IMR-90 (cell line): ENCODE data around the gene ATXN10. TPM values are rescaled to one million over a fixed set of nuclear protein-coding genes. Genes with fewer than 3 reads are reported as not detected.

Experiments used
- ATAC-seq: fragments of 200-7000 bp; cut with Tn5 transposase; 2 replicates; pipeline ENCODE4 v1.9.1; 2020; ENCODE audit warnings: low read depth, mild to moderate bottlenecking, moderate library complexity
- BruUV-seq: library from RNA; stranded (reverse); fragments of 400-500 nt; replicated peaks from 2 replicates; lab custom pipeline; 2021; lab: Mats Ljungman, UMichigan
- CTCF ChIA-PET: fragments of 300-600 bp; formaldehyde crosslinking; extraction: SDS; loops from one replicate; lab custom pipeline; 2021; ENCODE audit warnings: antibody characterized with exemption; lab: Yijun Ruan, JAX
- POLR2A ChIA-PET: fragments of 300-600 bp; sonication (Branson Sonifier 250); formaldehyde crosslinking; loops from one replicate; lab custom pipeline; 2022; ENCODE audit warnings: antibody characterized with exemption; ENCODE audit not compliant: unreplicated experiment; lab: Charles Lee
- DNase-seq: peaks from one replicate; pipeline ENCODE4 v3.0.0; 2013
- H2AFZ ChIP-seq: replicated peaks from 2 replicates; pipeline ENCODE3; 2013; ENCODE audit warnings: low read length, mild to moderate bottlenecking; ENCODE audit not compliant: poor library complexity
- H2AK5ac ChIP-seq: 2 replicates; pipeline ENCODE4 v1.6.1; 2013; ENCODE audit warnings: low read depth, low read length, inconsistent platforms
- H2AK9ac ChIP-seq: replicated peaks from 2 replicates; pipeline ENCODE3; 2013; ENCODE audit warnings: mild to moderate bottlenecking, low read depth, low read length, moderate library complexity; ENCODE audit not compliant: poor library complexity
- H2BK120ac ChIP-seq: 2 replicates; pipeline ENCODE4 v1.6.1; 2013; ENCODE audit warnings: low read depth, low read length, inconsistent platforms
- H2BK15ac ChIP-seq: 3 replicates; pipeline ENCODE4 v1.6.1; 2013; ENCODE audit warnings: low read depth, low read length, inconsistent platforms
- H2BK20ac ChIP-seq: 2 replicates; pipeline ENCODE4 v1.6.1; 2013; ENCODE audit warnings: low read depth, mild to moderate bottlenecking, inconsistent platforms, low read length, moderate library complexity
- H2BK5ac ChIP-seq: 2 replicates; pipeline ENCODE4 v1.6.1; 2013; ENCODE audit warnings: mild to moderate bottlenecking, low read depth, low read length, inconsistent platforms; ENCODE audit not compliant: poor library complexity, severe bottlenecking
- H3K14ac ChIP-seq: replicated peaks from 2 replicates; pipeline ENCODE4 v1.6.1; 2013; ENCODE audit warnings: low read depth, low read length, inconsistent platforms
- H3K18ac ChIP-seq: 2 replicates; pipeline ENCODE4 v1.6.1; 2013; ENCODE audit warnings: low read depth, low read length, control low read depth
- H3K23ac ChIP-seq: 2 replicates; pipeline ENCODE4 v1.6.1; 2013; ENCODE audit warnings: low read depth, low read length, inconsistent platforms
- H3K27ac ChIP-seq: 2 replicates; pipeline ENCODE4 v1.5.1; 2013; ENCODE audit warnings: mild to moderate bottlenecking, control low read depth, low read length; ENCODE audit not compliant: insufficient read depth
- H3K27me3 ChIP-seq: 2 replicates; pipeline ENCODE4 v1.6.1; 2013; ENCODE audit warnings: low read length; ENCODE audit not compliant: control insufficient read depth, insufficient read depth
- H3K36me3 ChIP-seq: 2 replicates; pipeline ENCODE4 v1.6.1; 2013; ENCODE audit warnings: low read length, mixed read lengths; ENCODE audit not compliant: control insufficient read depth, insufficient read depth
- H3K4ac ChIP-seq: 2 replicates; pipeline ENCODE4 v1.6.1; 2013; ENCODE audit warnings: low read depth, low read length, inconsistent platforms
- H3K4me1 ChIP-seq: 2 replicates; pipeline ENCODE4 v1.6.1; 2013; ENCODE audit warnings: low read length, mixed read lengths; ENCODE audit not compliant: control insufficient read depth, insufficient read depth
- H3K4me2 ChIP-seq: 2 replicates; pipeline ENCODE4 v1.6.1; 2013; ENCODE audit warnings: low read depth, mild to moderate bottlenecking, control low read depth, low read length, moderate library complexity
- H3K4me3 ChIP-seq: 2 replicates; pipeline ENCODE4 v1.5.1; 2013; ENCODE audit warnings: low read depth, mild to moderate bottlenecking, control low read depth, low read length, moderate library complexity; ENCODE audit not compliant: insufficient read depth
- H3K56ac ChIP-seq: 2 replicates; pipeline ENCODE4 v1.6.1; 2013; ENCODE audit warnings: low read length, inconsistent platforms; ENCODE audit not compliant: insufficient read depth; ENCODE audit errors: extremely low read depth
- H3K79me1 ChIP-seq, 2 experiments: 2 replicates each; pipeline ENCODE4 v1.6.1; 2013; ENCODE audit warnings: low read length in 2 of 2, inconsistent platforms in 1 of 2, low read depth in 1 of 2
- H3K9ac ChIP-seq: 2 replicates; pipeline ENCODE4 v1.6.1; 2013; ENCODE audit warnings: low read depth, low read length, control low read depth
- H3K9me1 ChIP-seq: 2 replicates; pipeline ENCODE4 v1.6.1; 2013; ENCODE audit warnings: low read length, inconsistent platforms; ENCODE audit not compliant: insufficient read depth
- H3K9me3 ChIP-seq: 2 replicates; pipeline ENCODE4 v1.6.1; 2013; ENCODE audit warnings: low read length; ENCODE audit not compliant: control insufficient read depth, insufficient read depth
- H4K20me1 ChIP-seq: 2 replicates; pipeline ENCODE4 v1.6.1; 2013; ENCODE audit warnings: low read length, inconsistent platforms; ENCODE audit not compliant: insufficient read depth
- H4K5ac ChIP-seq: 2 replicates; pipeline ENCODE4 v1.6.1; 2013; ENCODE audit warnings: mild to moderate bottlenecking, low read depth, low read length, control low read depth
- H4K8ac ChIP-seq, 2 experiments: 2 replicates each; pipeline ENCODE4 v1.6.1; 2013; ENCODE audit warnings: low read depth in 2 of 2, low read length in 2 of 2, control low read depth in 1 of 2, inconsistent platforms in 1 of 2
- H4K91ac ChIP-seq: 2 replicates; pipeline ENCODE4 v1.6.1; 2013; ENCODE audit warnings: low read depth, low read length, inconsistent platforms; ENCODE audit not compliant: insufficient read depth
- MAZ ChIP-seq: IDR thresholded peaks from 2 replicates; pipeline ENCODE4 v1.6.1; 2012; ENCODE audit warnings: low read depth, mild to moderate bottlenecking, low read length, improper control_type of control experiment, moderate library complexity, borderline replicate concordance
- MXI1 ChIP-seq: IDR thresholded peaks from 2 replicates; pipeline ENCODE4 v1.6.1; 2012; ENCODE audit warnings: low read depth, mild to moderate bottlenecking, low read length, moderate library complexity, borderline replicate concordance
- WGBS, 2 experiments: methylation state at CpG; one replicate each; pipeline versions ENCODE4 v1.1.5 to v1.1.7; 2013; ENCODE audit warnings: missing lambda C conversion rate in 2 of 2; ENCODE audit not compliant: insufficient read length in 1 of 2; ENCODE audit errors: extremely low coverage in 2 of 2; 5-methylcytosine and 5-hydroxymethylcytosine counted together
- dilution Hi-C: fragments of 300-500 bp; cut with HindIII; formaldehyde crosslinking; loops from one replicate; pipeline ENCODE4 v1.14.3; 2018; ENCODE audit warnings: low sequenced_read_pairs; ENCODE audit not compliant: unreplicated experiment
- in situ Hi-C: fragments of 300-500 bp; cut with MboI; formaldehyde crosslinking; loops from 3 replicates; pipeline ENCODE4 v1.14.3; 2019; ENCODE audit warnings: low sequenced_read_pairs, inconsistent platforms, mixed read lengths
- intact Hi-C: fragments of 100-400 bp; cut with micrococcal nuclease; formaldehyde crosslinking; loops from 2 replicates; pipeline ENCODE4 v1.10.0; 2022
- polyA plus RNA-seq, 3 experiments: library from polyadenylated mRNA; depleted of rRNA; stranded (reverse); fragments of >200 nt; gene quantifications; 2 replicates each; pipeline ENCODE4 v1.2.3, GENCODE V29; 2012; ENCODE audit warnings: low replicate concordance in 1 of 3
- total RNA-seq: library from RNA; depleted of rRNA; stranded (reverse); fragments of >200 nt; gene quantifications from 2 replicates; pipeline ENCODE4 v1.2.3, GENCODE V29; 2012
- TF ChIP-seq, protein P1 (sequence below): fragments of 150-350 bp; IDR thresholded peaks from 2 replicates; pipeline ENCODE4 v1.6.1; 2017; ENCODE audit warnings: mild to moderate bottlenecking, antibody characterized with exemption, low read length, low read depth

The ATXN10 gene
- total and polyA plus RNA-seq, 2 of the 4 experiments (the other 2 are of a cell fraction): 116 to 231 TPM

DNA sequence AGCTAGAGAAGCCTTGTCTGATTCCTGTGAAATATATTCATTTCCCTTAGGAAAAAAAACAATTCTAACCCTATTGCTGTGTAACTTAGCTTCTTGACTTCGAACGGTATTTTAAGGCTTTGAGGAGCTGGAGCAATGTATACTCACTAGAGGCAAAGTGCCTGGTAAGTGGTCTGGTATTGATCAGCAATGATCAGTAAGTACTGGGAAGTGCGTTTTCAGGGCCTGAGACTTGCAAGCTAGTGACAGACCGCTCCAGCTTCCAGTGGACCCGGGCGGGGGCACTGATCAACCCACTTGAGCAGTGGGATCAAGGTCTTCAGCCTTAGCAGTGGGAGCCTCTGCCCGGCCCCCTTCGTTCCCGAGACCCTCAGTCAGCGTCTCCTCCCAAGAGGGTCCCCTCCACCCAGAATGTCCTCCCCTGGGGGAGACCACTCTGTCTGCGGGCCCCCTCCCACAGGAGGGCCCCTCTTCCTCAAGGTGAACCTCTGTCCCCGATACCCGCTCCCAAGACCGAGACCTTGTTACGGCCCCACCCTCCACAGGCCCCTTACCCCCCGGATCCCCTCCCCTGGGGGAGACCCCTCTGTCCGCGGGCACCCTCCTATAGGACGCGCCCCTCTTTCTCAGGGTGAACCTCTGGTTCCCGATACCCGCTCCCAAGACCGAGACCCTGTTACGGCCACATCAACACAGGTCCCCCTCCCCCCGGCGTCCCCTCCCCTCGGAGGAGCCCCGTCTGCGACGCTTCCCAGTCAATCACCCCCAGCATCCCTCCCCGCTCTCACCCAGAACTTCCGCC lies 452 bp upstream of the ATXN10 start (continued):
- no peak; the same call in 1 of the 2 replicates for TF ChIP-seq MAZ

DNA sequence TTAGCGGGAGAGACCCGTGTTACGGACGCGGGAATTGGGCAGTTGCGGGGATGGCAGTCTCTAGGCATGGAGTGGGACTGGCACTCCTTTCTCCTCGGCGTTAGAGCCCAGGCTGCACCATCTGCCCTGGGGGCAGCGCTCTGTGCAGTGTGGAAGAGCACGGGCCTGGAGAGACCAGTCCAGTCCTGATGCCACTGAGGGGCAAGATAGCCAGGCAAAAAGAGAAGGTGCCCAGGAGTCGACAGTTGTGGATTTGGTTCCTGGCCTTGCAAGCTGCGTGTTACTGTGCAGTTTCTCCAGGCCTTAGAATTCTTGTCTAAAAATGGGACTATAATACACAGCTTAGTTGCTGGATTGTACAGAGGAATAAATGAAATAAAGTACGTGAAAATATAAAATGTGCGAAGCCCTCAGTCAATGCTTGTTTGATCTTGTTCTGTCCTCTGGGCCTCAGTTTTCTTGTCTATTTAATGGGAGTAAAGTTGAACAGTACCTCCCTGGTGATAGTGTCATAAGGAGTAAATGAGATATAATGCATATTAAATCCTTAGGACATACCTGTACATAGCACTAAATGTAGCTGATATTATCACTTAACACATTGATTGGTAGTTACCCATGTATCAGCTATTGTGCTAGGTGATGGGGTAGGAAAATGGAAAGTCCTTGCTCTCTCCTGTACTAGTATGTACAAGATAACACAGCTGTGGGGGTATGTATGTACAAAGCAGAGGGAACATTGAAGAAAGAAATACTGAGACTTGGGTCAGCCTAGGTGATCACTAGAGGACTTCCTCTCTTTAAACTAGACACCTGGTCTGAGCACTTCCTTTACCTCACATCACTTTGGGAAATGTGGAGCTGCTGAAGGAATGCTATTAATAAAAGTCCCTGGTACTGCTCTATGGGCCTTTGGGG lies 1.2 kb downstream of the ATXN10 start:
- peak overlapping the region; percentile 95 for H3K9ac ChIP-seq
- peaks cover 5% of the 10 kb centered on the region; the same call in 1 of the 2 replicates for H3K36me3 ChIP-seq
- TF ChIP-seq, protein P1, sequence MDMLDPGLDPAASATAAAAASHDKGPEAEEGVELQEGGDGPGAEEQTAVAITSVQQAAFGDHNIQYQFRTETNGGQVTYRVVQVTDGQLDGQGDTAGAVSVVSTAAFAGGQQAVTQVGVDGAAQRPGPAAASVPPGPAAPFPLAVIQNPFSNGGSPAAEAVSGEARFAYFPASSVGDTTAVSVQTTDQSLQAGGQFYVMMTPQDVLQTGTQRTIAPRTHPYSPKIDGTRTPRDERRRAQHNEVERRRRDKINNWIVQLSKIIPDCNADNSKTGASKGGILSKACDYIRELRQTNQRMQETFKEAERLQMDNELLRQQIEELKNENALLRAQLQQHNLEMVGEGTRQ: no peak
- TF ChIP-seq MXI1: peak; percentile 9; the same call in 1 of the 2 replicates
- H3K14ac ChIP-seq: peak overlapping the region; percentile 99
- peaks cover 20% of the 10 kb centered on the region for H3K4me1 ChIP-seq
- peak overlapping the region; percentile 68; the same call in 1 of the 2 replicates for H2BK120ac ChIP-seq
- peak overlapping the region; percentile 93 to 99 for H4K8ac ChIP-seq
- peak overlapping the region; percentile 9; the same call in 1 of the 2 replicates for H2BK20ac ChIP-seq
- 0 out of 3 replicates have a peak overlapping the region, but pooled peaks have one; percentile 25 for H2BK15ac ChIP-seq
- in situ Hi-C loops (no loop called here), intact Hi-C loops (no loop called here), dilution Hi-C loops (no loop called here)
- H2AK9ac ChIP-seq: peak overlapping the region; percentile 100
- 14% methylated on average over 11 of the region's 14 CpGs; no CpG with 5 or more reads in 1 of the 2 experiments for WGBS, 2 experiments
- H3K9me3 ChIP-seq: no peaks in the 10 kb centered on the region
- peak overlapping the region; percentile 97 for H3K4me2 ChIP-seq
- CTCF ChIA-PET: no interaction called here
- POLR2A ChIA-PET: no interaction called here
- no TSS peak for BruUV-seq
- peak overlapping the region; percentile 98 for H3K4ac ChIP-seq
- H2BK5ac ChIP-seq: peak overlapping the region; percentile 98
- ATAC-seq (peak; percentile 21), DNase-seq (no peak)
- H3K27me3 ChIP-seq: no peaks in the 10 kb centered on the region
- H3K18ac ChIP-seq: peak overlapping the region; percentile 71
- peak overlapping the region; percentile 79 for H4K5ac ChIP-seq
- peak overlapping the region; percentile 93 for H3K27ac ChIP-seq
- peak overlapping the region; percentile 98 for H2AFZ ChIP-seq
- peak overlapping the region; percentile 93 for H2AK5ac ChIP-seq
- H3K9me1 ChIP-seq: peaks cover 18% of the 10 kb centered on the region
- H3K79me1 ChIP-seq: peaks cover 18 to 55% of the 10 kb centered on the region in 2 experiments
- H4K91ac ChIP-seq: peak overlapping the region; percentile 82
- H3K56ac ChIP-seq: peak overlapping the region; percentile 73
- peak overlapping the region; percentile 95 for H3K4me3 ChIP-seq
- H3K23ac ChIP-seq: peak overlapping the region; percentile 91
- peaks cover 45% of the 10 kb centered on the region for H4K20me1 ChIP-seq
